Ecto neural progenitor cell (in vitro differentiated cells): ENCODE data around the gene YLPM1.

Experiments used
- DNase-seq: peaks from one replicate; pipeline ENCODE4 v3.0.0-alpha.2; 2018; ENCODE audit warnings: low spot score

YLPM1 gene

GRCh38 chr14:74840603-74841030 is 77.5 kb downstream of the YLPM1 start:
- DNase-seq, result no peak

GRCh38 chr14:74841230-74842207 is 78.4 kb downstream of the YLPM1 start:
- no peak for DNase-seq

- no peak for DNase-seq
These were observed 80.5 kb downstream of the YLPM1 start for GRCh38 chr14:74843653-74844052.

- DNase-seq, result no peak
These were observed 83.1 kb downstream of the YLPM1 start for GRCh38 chr14:74846168-74846567.

- no peak for DNase-seq
These were observed 84.0 kb downstream of the YLPM1 start for GRCh38 chr14:74846968-74847665.

GRCh38 chr14:74848768-74849167 is 85.7 kb downstream of the YLPM1 start:
- no peak for DNase-seq

- no peak for DNase-seq
These were observed 89.9 kb downstream of the YLPM1 start for GRCh38 chr14:74852922-74853530.

GRCh38 chr14:74853581-74853980 is 90.5 kb downstream of the YLPM1 start:
- no peak for DNase-seq

GRCh38 chr14:74855021-74855420 is 91.9 kb downstream of the YLPM1 start:
- DNase-seq, result no peak

GRCh38 chr14:74855945-74856344 is 92.8 kb downstream of the YLPM1 start:
- no peak for DNase-seq

- DNase-seq, result no peak
These were observed 93.2 kb downstream of the YLPM1 start for GRCh38 chr14:74856366-74856765.

GRCh38 chr14:74858022-74858421 is 94.9 kb downstream of the YLPM1 start:
- no peak for DNase-seq

GRCh38 chr14:74859757-74860552 is 96.8 kb downstream of the YLPM1 start:
- DNase-seq, result no peak

GRCh38 chr14:74860899-74861733 is 98.0 kb downstream of the YLPM1 start:
- DNase-seq, result peak; percentile 91

GRCh38 chr14:74861734-74862090 is 98.6 kb downstream of the YLPM1 start:
- DNase-seq, result no peak

GRCh38 chr14:74863274-74863673 is 100.2 kb downstream of the YLPM1 start:
- no peak for DNase-seq

GRCh38 chr14:74864198-74864597 is 101.1 kb downstream of the YLPM1 start:
- no peak for DNase-seq

GRCh38 chr14:74865156-74865555 is 102.0 kb downstream of the YLPM1 start:
- no peak for DNase-seq

- no peak for DNase-seq
These were observed 103.7 kb downstream of the YLPM1 start for GRCh38 chr14:74866708-74867389.

- no peak for DNase-seq
These were observed 104.6 kb downstream of the YLPM1 start for GRCh38 chr14:74867673-74868072.
